ENCODE data around the gene PLEK.
"Not testable (repeated sequence)": the region's sequence is repeated elsewhere in the genome, so short reads cannot be mapped to it uniquely, and the experiment has no call there.

PLEK gene

DNA sequence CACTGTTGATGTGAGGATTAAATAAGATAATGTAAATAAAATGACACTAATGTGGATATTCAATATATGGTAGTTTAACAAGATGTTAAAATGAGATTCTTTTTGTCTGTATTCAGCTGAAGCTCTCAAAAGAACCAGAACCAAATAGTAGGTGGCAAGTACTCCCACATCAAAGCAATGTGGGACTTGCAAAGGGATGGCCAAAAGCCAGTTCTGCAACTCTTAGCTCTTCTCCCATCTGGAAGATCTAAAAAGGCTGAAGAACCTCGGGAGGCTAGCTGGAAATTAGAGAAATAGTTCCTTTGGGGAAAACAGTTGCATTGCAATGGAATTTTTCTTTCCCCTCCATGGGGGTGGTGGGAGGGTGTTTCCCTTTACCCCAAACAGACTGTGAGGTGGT, 53.3 kb downstream of the PLEK start:
- FAIRE-seq = no peak

DNA sequence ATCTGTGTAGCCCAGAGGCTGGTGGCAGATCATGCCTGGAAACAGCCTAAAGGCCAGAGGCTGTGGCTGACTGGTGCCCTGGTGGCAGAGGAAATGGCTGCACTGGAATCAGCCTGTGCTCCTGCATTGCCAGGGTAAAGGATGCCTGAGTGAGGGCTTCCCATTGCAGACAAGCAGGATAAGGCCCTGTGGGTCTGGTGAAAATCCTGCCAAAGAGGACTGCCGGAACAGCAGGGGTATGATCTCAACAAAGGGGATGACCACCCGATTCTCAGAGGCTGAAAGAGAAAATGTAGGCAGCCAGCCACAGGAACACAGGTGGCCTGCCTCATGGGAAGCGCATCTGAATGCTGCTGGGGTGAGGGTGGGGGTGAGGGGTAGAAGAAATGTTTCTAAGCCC, 53.8 kb downstream of the PLEK start:
- FAIRE-seq = no peak

DNA sequence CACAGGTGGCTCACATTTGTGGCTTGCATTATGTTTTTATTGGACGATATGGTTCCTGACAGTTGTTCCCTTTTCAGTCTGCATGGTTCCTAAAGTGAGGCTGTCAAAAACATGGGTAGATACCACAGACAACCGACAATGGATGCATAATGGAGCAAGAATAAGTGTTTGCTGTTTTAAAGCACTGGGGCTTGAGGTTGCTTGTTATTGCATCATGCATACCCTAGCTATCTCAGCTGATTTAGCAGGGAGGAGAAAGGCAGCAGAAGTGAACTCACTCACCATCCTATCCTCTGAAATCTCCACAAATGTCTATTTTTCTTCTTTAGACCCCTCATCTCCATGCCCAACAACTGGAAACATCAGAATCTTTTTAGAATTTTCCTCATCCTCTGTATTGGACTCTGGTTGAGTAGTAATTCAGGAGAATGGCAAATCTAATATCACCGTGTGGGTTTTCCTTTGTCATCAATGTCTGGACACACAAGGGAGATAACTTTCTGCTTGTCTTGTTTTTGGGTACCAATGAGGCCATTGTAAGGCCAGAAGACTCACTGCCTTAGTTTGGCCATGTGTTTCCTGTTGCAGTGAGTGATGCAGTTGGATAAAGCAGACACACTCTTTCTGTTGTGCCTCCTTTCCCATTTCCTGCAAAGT, 55.3 kb downstream of the PLEK start:
- FAIRE-seq = no peak

DNA sequence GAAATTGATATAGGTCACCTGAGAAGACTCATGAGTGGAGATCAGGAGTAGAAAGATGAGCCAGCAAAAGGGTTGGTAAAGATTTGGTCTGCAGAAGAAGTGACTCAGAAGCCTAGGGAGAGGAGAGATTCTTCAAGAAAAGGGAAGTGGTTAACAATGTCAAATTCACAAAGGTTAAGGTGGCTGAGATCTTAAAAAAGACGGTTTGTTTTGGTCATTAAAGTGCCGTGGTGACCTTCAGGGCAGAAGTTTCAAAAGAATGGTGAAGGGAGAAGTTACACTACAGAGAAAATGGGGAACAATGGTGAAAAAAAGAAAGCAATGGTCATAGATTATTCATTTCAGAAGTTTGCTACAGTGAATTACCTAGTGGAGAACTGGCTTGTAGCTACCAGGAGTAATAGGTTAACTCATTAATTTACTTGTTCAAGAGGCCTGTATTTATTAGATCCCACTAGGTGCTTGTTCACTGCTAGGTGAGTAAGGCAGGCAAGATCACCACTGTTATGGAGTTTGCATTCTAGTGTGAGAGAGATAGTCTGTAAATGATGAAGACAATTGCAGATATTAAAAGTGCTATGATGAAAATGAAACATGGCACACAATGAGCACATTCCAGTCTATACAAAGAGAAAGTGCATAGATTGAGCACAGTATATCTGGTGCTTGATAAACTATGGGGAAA, 59.0 kb downstream of the PLEK start:
- FAIRE-seq = no peak

DNA sequence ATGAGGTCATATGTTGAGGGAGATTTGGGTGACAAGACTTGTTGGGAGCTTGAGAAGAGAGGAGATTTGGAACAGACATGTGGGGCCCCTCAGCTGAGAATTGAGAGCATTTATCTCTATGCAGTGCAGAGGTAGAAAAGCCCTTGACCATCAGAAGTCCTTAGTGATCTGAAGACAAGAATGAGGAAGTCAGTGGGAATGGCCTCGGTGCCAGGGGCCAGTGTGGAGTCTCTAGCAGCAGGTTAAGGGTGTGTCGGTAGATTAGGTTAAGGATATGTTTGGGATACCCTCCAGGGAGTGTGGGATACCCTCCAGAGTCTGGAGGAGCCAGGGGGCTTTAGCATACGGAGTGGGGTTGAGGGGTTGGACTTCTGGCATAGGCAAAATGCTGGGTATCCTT, 60.4 kb downstream of the PLEK start:
- no peak for FAIRE-seq

DNA sequence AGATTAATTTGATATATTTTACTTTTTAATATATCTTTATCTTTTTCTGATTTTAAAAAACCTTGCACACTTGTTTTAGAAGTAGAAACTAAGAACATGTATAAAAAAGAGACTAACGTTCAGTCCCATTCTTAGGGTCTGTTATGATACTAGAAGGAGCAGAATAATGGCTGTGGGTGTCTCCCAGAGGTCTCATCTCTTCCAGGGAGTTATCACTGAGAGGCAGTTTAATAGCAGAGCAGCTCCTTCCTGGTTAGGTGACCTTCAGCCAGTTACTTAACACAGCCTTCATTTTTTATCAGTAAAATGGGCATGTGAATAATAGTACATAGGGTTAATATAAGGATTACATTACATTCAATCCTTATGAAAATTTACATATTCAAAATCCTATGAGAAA, 61.4 kb downstream of the PLEK start:
- FAIRE-seq = no peak

DNA sequence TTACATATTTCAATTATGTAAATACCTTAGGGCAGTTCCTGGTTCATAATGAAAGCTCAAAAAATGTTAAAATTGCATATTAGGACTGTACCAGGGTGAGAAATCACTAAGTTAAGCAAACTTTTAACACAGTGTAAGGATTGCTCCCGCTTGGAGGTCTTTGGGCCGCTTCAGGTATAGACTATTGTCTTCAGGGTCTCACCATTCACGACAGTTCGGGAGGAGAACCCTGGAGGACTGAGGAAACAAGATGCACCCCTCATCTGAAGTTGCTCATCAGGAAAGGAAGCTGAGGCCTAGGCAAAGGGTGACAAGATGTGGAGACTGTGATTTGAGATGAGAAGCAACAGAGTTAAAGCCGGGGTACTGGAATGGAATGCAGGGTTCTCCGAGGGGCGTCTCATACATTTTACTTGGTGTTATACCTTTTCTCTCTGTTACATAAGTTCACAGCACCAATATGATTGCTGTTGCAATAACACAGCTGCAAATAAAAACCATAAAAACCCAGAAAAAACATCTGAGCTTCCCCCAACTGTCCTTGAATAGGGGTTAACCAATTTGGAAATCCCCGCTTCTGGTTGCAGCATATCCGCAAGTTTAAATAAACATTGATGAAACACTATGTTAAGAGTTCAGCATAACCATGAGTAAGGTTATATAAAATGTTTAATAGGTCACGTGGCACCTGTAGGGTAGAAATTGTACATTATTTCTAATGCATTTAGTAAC, 61.9 kb downstream of the PLEK start:
- no peak for FAIRE-seq

DNA sequence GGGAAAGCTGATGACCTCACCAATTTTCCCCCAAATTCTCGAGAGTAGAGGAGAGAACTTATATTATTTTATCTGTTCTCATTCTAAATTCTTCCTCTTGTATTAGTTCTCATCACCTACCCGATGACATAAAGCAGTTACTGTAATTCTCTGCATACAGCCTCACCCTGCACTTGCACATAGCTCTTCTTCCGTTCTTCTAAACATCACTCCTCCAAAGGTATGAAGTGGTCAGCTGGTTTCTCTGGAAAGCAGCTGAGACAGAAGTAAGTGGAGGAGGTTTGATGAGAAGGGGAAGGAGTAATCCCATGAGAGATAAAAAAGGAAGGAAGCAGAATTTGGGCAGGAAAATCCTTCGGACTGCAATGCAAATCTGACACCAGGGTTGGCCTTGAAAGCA, 63.0 kb downstream of the PLEK start:
- FAIRE-seq = no peak

DNA sequence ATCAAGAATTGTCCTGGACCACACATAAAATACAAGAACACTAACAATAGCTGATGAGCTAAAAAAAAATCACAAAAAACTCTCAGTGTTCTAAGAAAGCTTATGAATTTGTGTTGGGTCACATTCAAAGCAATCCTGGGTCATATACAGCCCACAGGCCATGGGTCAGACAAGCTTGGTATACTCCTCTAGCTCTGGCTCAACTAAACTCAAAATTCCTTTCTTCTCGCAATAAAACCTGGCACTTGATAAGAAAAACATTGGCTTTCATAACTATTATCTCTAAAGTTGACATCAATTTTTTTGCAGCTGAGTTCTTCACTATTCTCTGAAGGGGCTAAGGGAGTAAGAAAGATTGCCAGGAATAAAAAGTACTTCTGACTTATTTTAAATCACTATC, 63.7 kb downstream of the PLEK start:
- no peak for FAIRE-seq

DNA sequence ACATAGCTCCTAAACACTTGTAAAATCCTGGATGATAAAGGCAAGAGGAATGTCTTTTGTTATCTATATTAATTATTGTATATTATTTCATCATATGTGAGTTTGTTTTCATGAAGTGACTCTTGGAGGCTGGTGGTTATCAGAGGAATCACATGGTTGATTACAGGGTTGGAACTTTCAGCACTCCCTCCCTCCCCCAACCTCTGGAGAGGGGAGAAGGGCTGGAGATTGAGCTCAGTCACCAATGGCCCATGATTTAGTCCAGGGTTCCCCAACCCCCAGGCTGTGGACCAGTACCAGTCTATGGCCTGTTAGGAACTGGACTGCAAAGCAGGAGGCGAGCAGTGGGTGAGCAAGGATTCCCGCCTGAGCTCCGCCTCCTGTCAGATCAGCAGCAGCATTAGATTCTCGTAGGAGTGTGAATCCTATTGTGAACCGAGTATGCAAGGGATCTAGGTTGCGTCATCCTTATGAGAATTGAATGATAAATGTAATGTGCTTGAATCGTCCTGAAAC, 64.3 kb downstream of the PLEK start:
- FAIRE-seq = no peak

DNA sequence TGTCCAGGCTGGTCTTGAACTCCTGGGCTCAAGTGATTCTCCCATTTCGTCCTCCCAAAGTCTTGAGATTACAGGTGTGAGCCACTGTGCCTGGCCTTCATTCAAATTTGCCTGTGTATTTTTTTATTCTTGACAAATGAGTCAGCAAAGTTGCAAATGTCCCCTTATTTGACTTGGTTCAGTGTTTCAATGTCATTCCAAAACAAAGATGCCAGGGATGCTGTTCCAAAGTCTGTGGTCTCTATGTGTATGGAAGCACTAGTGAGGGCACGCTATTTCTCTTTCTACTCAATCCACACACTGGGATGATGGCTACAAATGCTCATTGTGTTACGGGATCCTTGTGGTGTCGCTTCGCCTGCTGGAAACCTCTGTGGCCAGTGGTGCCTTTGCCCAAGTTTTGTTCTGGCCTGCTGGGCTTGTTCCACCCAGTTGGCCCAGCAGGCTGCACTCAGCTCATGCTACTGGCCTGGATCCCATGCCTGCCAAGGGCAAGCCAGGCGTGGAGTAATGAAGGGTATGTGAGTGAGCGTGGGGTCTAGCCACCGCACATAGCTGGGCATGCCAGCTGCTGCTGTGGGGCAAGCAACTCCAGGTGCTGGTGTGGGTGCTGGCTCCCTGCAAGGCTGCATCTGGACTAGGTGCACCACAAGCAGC, 66.4 kb downstream of the PLEK start:
- no peak for FAIRE-seq

DNA sequence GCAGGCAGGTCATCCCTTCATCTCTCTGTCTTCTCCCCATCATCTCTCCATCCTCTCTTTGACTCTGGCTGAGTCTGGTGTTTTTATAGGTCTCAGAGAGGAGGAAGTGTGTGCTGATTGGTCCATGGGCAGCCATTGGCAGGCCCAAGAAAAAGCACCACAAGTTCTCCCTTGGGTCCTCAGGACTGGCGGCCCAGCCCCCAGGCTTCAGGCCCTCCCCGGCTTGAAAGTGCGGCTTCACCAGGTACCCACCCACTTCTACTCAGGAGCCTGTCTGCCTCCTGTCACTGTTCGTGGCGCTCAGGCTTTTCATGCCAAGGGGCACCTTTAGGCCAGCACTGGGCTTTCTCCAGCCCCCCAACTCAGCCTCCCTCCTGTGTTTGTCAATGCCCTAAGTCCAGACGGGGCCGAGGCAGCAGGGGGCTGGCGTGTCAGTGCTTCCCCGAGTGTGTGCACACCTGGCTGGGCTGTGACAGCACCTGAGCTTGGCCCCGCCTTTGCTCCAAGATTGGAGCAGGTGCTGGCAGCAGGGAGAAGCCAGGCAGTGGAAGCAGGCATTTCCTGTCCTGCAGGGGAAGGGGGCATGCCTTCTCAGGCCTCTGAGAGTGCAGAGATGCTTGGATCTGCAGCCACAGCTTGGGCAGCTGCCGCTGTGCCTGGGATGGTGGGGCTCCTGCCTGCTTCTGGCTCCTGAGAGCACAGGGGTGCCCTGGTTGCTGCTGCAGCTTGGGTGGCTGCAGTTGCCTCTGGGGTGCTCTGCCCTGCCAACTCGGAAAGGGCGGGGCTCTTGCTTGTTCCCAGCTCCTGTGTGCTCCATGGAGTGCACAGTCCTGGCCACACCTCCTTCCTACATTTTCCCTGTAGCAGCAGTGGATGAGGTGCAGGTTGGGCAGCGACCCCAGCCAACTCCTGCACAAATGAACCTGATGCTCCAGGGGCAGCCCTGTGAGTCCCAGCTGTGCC, 67.9 kb downstream of the PLEK start:
- FAIRE-seq = no peak

DNA sequence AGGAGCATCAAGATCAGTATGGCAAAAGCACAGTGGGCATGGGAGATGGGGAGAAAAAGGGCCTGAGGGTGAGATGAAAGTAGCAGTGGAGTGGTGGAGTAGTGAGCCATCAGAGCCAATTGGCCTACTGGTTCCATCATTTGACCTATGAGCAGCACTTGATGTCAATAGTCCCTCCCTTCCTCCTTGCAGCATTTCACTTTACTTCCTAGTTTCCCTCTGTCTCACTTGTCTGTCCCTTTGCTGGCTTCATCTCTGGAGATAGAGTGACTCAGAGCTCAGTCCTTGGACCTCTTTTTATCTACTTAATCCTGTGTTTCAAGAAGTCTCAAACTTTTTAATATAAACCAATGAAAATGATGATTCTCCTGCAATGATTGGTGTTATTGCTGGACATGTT, 69.9 kb downstream of the PLEK start:
- no peak for FAIRE-seq

DNA sequence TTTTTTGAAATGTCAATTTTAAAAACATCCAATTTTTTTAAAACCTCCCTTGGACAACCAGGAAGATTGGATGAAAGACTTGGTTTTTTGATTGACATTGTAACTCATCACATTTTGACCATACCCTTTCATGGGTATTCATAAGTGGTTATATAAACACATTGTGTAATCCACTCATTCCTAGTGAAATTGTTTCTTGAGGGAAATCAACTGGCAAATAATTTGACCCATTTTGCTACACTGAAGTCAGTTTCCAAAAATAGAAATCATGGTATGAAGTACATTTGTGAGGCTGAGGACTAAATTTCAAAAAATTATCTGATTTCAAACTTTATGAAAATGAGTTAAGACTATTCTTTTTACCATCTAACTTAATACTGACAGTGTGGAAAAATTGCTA, 70.5 kb downstream of the PLEK start:
- no peak for FAIRE-seq

DNA sequence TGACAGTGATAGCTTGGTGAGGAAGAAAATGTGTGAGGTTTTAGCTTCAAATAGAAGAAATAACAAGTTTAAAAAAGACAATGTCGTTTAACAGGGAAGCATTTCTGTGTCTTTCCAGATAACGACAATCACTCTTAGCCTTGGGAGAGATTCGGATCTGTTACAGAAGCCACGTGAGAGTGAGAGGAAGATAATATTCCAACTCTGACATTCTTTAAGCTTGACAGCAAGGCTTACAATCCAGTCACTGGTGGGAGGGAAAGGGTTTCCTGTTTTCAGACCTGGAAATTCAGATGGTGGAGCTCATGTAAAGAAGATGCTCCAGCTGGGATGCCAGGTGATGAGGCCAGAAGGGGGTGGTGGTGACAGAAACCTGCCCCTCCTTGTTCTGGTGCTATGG, 71.2 kb downstream of the PLEK start:
- FAIRE-seq = no peak

DNA sequence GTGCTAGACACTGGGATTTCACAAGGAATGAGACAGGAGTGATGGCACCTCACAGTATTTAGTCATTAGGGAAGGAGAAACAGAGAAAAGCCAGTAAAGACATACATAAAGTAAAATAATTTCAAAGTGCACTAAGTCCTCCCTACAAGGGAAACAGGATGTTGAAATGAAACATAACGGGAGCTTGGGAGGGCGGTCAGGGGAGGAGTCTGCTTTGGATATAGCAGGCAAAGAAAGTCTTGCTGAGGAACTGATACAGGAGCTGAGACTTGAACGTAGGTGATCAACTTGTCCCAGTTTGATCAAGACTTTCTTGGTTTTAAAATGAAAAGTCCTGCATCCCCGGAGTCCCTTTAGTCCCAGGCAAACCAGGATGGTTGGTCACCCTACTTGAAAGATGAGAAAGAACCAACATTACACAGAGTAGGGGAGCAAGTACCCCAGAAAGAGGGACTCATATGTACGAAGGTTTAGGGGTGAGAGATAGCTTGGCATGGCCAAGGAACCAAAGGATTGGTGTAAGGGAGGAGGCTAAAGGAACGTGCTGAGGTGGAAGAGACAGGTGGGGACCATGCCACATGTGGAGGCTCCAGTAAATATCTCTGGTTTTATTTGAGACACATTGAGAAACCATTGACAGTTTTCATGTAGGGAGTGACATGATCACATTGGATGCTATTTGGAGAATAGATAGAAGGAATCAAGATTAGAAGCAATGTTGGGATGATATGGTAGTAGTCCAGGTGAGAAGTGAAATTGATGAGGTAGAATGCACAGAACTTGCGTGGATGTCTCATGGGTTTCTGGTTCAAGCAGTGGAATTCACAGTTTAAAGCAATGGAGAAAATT, 73.6 kb downstream of the PLEK start:
- FAIRE-seq = no peak

DNA sequence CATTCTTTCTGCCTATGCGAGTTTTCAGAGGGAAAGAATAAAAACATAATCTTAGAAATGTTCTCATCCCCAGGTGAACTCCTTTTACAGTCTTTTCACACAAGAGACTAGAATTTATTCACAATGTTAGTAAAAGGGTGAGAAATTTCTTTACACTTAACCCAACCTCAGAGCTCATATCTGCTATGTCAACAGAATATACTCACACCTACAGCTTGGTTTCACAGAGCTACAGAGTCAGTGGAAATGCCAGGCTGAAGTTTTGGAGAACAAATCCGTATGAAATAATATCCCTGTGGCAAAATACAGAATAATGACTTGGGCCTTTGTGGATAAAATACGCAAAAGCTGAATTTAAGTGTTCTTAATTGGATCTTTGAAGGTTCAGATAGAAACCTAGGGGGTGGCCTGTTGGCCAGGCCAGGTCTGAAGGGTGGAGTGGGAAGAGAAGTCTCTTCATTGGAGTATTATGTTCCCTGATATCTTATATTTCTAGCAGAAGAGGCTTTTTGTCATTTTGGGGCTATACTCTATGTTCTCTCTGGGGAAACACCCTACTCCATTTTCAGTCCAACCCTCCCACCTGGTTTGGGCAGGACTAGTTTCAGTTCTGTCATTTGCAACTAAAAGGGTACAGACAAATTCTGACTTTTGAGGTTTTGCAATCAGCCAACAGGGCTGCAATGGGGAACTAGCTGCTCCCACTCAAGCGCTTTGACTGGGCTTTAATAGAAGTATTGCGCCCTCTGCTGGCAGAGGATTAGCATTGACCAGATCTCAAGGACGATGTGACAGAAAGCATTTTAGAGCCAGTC, 76.3 kb downstream of the PLEK start:
- peak; percentile 88 for FAIRE-seq

DNA sequence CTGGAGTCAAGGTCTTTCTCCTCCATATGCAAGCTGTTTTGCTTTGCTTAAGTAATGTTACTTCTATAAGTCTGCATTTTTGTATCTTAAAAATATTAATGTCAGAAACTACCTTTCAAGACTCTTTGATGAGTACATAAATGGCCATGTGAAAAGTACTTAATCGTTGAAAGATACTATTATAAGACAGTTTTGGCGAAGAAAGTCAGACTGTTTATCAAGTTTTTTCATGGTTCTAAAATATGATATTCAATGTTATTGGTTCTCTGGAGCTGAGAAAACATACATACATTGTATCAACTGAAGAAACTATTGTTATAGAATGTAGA, 76.9 kb downstream of the PLEK start:
- no peak for FAIRE-seq

DNA sequence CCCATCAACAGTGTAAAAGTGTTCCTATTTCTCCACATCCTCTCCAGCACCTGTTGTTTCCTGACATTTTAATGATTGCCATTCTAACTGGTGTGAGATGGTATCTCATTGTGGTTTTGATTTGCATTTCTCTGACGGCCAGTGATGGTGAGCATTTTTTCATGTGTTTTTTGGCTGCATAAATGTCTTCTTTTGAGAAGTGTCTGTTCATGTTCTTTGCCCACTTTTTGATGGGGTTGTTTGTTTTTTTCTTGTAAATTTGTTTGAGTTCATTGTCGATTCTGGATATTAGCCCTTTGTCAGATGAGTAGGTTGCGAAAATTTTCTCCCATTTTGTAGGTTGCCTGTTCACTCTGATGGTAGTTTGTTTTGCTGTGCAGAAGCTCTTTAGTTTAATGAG, 81.3 kb downstream of the PLEK start:
- not testable (repeated sequence) for FAIRE-seq
